Measurements from ENCODE around the gene TDRD6. TPM values are rescaled to one million over a fixed set of nuclear protein-coding genes. Genes with fewer than 3 reads are reported as not detected.
"Not testable (repeated sequence)": the region's sequence is repeated elsewhere in the genome, so short reads cannot be mapped to it uniquely, and the experiment has no call there.

TDRD6 gene, protein sequence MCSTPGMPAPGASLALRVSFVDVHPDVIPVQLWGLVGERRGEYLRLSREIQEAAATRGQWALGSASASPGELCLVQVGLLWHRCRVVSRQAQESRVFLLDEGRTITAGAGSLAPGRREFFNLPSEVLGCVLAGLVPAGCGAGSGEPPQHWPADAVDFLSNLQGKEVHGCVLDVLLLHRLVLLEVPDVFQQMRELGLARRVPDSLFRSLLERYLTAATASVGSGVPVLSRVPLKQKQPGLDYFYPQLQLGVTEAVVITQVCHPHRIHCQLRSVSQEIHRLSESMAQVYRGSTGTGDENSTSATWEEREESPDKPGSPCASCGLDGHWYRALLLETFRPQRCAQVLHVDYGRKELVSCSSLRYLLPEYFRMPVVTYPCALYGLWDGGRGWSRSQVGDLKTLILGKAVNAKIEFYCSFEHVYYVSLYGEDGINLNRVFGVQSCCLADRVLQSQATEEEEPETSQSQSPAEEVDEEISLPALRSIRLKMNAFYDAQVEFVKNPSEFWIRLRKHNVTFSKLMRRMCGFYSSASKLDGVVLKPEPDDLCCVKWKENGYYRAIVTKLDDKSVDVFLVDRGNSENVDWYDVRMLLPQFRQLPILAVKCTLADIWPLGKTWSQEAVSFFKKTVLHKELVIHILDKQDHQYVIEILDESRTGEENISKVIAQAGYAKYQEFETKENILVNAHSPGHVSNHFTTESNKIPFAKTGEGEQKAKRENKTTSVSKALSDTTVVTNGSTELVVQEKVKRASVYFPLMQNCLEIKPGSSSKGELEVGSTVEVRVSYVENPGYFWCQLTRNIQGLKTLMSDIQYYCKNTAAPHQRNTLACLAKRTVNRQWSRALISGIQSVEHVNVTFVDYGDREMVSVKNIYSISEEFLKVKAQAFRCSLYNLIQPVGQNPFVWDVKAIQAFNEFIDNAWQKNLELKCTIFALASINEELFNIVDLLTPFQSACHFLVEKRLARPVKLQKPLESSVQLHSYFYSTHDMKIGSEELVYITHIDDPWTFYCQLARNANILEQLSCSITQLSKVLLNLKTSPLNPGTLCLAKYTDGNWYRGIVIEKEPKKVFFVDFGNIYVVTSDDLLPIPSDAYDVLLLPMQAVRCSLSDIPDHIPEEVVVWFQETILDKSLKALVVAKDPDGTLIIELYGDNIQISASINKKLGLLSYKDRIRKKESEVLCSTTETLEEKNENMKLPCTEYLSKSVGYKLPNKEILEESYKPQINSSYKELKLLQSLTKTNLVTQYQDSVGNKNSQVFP (N-terminal part only)
- not detected in 2 replicates for total RNA-seq (2014; rRNA removed; shearing (Covaris generic))

DNA sequence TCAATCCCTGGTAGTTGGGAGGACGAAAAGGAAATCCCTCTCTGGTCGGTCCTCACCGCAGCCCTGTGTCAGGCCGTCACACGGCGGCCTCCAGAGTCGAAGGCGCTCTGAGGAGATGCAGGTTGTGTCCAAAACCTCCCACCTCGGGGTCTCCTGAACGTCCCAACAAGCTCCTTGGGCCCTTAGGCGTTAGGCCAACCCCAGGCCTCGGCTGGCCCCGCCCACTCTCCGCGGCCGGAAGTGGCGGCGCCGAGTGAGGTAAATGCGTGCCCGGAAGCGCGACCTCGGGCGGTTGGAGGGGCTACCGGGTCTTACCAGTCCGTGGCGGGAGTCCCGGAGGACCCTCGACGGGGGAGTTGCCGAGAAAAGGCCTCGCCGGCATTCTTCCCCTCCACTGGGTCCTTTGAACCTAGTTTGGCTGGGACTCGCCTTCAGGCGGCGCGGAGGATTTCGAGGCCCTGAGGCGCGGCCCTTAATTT lies at the start of gene TDRD6:
TDRD6 (plus strand) TSS at position 267 of the 479 bp plus-strand sequence. CDS start 244 bp downstream, outside the sequence.
- no peak for DNase-seq (ENCODE audit: low read depth)

DNA sequence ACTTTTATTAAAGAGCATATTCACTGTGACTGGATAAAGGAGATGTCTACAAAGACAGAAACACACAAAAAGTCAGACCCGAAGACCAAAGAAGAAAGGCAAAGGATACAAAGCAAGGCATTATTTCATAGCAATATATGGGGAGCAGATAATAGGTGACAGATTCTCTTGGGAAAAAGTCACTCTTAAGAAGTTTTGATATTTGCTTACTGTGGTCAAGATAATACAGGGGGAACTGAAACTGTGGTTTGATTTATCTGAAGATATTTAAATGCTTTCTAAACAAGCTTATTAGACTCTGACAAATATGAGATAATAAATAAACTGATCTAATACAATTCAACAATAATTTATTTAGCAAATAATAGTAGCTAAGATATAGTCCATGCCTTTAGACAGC lies 49.8 kb upstream of the TDRD6 start:
- DNase-seq (ENCODE audit: low read depth) = no peak

DNA sequence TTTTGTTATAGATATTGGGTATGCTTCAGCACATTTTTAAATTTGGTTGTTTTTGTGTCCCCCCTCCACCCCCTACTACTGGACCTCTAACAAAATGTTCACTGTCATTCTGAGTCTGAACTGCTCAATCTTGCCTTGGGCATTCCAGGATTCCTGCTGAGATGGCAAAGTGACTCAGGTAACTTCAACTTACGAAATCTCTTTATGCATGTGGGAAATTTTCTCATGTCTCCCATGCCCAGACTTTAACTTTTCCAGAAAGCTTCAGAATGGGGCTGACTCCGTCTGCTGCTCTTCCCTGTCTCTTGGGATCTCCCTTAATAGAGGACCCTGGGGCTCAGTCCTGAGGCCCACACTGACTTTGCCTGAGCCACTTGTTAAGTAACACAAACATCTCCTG lies 49.0 kb upstream of the TDRD6 start:
- peak; percentile 23 for DNase-seq (ENCODE audit: low read depth)

DNA sequence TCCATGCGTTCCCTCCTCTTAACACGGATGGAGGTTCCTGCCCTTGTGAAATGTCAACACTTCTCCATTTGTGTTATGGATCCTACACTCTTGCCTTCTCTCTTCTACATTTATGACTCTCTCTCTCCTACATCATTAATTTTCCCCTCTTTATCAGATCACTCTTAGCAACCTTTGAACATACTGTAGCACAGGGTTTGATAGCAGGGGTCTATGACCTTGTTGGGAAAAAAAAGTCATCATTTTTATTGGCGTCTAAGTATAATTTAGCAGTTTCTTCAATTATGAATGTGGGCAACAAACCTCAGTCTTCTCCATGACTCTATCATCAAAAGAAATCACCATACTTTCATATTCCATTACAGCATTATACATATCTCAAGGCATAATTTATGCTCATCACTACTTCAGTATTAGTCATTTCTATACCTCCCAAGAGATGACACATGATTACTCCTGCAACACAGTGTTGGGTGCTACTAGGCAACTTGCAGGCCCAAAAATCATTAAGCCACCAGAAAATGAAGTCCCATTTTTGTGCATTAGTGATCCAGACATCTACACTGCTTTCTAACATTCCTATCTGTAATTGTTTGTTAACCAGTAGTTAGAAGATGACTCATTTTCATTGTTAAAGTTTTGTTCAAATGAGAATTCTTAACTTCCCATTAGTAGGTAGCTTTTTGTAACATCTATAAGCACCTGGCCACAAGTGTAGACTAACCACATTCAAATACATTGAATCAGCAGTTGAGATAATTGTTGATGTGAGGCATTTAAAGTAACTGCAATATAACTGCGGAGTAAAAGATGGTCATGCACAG lies 44.5 kb upstream of the TDRD6 start:
- no peak for DNase-seq (ENCODE audit: low read depth)

DNA sequence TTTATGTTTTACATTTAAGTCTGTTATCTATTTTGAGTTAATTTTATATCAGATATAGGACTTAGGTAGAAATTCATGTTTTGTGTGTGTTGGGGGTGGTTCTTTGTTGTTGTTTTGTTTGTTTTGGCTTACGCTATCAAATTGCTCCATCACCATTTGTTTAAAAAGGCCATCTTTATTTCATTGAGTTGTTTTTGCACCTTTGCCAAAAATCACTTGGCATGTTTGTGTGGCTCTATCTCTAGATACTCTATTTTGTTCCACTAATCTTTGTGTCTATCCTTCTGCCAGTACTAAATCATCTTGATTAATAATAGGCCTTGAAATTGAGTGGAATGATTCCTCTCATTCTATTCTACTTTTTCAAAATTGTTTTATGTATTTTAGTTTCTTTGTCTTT lies 42.4 kb upstream of the TDRD6 start:
- DNase-seq (ENCODE audit: low read depth) = no peak

DNA sequence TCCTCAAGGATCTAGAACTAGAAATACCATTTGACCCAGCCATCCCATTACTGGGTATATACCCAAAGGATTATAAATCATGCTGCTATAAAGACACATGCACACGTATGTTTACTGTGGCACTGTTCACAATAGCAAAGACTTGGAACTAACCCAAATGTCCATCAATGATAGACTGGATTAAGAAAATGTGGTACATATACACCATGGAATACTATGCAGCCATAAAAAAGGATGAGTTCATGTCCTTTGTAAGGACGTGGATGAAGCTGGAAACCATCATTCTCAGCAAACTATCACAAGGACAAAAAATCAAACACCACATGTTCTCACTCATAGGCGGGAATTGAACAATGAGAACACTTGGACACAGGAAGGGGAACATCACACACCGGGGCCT lies 39.6 kb upstream of the TDRD6 start:
- DNase-seq (ENCODE audit: low read depth) = not testable (repeated sequence)

DNA sequence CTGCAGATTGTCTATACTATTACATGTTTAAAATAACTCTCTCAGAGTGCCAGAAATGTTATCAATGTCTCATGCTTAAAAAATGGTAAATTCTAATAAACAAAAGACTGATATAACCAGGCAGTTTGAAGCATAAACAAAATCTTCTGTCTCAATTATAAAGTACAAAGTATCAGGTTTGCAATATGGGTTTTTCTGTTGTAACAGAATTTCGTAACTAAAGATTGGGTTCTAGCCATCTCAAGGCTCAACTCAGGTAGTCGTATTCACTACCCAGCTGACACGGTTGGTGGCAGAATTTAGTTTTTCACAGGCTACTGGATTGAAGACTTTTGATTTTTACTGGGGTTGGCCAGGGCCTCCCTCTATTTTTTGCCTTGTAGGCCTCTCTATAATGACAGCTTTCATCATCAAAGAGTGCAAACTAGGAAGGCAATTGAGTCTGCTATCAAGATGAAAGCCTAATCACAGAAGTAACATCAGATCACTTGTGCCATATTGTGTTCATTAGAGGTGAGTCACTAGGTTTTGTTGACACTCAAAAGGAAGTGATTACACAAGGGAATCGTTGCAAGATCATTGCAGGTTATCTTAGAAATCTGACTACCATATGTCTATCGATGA lies 38.7 kb upstream of the TDRD6 start:
- peak; percentile 19 for DNase-seq (ENCODE audit: low read depth)

DNA sequence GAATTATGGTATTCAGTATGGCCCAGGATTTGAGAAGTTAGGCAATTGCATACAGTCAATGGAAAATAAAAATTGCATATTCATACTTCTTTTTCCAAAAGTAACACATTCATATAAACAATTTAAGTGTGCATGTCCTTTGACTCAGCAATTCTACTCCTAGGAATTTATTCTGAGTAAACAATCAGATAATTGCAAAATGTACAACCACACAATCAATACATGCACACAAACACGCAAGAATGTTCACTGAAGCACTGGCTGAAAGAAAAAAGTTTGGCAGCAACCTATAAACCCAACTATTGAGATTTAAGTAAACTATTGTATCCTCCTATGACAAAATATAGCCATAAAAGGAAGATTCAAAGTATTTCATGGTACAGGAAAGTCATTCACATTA lies 36.7 kb upstream of the TDRD6 start:
- DNase-seq (ENCODE audit: low read depth) = no peak

DNA sequence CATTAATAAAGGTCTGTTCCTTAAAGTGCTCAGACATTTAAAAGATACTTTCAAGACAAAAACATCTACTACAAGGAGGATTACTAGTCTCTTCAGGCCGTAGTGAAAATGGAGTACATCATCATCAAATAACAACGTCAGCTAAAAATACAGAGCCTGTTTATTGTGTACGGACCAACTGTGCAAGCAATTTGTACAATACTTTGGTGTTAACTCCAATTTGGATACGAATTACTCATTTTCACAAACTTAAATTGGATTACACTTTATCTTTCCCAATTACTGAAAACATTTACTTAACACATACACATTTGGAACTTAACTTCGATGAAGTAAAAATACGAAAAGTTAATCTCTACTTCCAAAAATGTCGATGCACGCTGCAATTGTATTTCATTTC lies 35.9 kb upstream of the TDRD6 start:
- DNase-seq (ENCODE audit: low read depth) = peak; percentile 5

DNA sequence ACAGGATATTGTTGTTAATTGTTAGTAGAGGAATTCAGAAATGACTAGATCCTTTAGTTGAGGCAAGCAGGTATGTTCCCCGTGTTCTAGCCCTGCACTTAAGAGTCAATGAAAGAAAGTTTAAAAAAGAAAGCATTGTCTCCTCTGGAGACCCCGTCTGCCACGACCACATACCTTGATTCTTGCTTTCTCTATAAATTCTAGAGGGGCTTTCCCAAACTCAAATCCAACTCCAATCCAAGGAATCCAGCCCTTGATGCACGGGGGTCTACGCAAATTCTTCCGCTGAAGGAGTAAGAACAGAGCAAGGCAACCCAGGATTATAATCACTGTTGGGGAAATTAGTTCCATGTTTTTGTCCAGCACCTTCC lies 35.5 kb upstream of the TDRD6 start:
- DNase-seq (ENCODE audit: low read depth) = no peak

DNA sequence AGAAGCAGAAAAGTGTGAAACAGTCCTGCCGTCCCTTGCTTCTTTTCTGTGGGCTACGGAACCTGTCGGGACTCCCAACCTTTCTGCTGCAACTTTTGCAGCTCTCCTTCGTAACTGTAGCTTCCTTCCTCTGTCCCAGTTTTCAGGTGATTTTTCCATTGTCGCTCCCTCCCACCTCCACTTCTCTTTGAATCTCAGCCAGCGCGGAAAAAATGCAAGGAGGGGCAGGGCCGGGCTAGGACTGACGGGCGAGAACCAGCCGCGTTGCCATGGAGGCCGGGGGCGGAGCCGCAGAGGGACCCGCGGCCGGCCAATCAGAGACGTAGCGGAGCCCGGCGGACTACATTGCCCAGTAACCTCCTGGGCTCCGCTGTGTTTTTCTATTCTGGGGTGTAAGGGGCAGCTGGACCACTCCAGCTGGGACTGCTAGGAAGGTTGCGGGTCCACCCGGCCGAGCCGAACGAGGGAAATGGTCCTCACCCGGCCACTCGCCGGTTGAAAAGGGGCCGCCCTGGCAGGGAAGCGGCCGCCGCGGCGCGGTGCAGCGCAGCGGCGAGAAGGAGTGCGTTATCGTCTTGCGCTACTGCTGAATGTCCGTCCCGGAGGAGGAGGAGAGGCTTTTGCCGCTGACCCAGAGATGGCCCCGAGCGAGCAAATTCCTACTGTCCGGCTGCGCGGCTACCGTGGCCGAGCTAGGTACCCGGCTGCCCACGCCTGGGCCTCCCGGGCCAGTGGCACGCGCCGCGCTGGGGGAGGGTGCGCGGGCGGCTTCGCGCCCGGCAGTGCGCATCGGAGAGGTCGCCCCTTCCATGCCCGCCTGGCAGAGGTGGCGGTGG lies 34.9 kb upstream of the TDRD6 start, which contains the start of the genes CYP39A1 and SLC25A27:
CYP39A1 (minus strand) TSS at position 216 of the 836 bp plus-strand sequence. CDS start 236 bp downstream, outside the sequence.
SLC25A27 (plus strand) TSS at position 373 of the 836 bp plus-strand sequence; CDS start at position 591, 218 bp downstream.
- DNase-seq (ENCODE audit: low read depth) = peak; percentile 97

DNA sequence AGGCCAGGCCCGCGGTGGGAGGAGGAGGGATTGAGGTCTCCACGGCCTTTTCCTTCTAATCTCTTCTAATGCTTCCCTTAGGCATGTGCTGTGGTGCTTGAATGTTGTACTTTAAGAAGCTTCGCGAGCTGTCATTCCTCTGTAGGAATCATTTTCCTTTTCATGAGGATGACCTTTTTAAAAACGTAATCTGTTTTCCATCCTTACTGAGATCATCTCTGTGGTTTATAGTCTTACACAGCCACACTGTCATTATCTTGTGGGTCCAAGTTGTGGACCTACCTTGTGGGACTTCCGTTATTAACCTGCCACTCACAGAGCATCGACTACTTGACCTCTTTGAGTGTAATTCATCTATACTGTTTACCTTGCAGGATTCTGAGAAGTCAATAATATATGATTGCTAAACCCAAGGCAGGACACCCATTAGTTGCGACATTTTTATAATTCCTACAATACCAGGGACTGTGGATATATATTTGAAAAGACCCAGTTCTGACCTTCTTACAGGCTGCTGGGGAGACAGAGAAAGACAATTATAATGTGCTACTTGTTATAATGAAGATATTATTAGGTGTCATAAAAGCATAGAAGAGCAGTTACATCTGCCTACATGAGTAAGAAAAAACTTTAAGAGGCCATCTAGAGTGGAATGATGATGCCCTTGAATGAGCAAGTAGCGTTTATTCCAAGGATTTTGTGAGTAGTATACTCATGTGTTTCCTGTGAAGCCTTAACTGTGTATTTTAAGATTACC lies 34.1 kb upstream of the TDRD6 start:
- no peak for DNase-seq (ENCODE audit: low read depth)

DNA sequence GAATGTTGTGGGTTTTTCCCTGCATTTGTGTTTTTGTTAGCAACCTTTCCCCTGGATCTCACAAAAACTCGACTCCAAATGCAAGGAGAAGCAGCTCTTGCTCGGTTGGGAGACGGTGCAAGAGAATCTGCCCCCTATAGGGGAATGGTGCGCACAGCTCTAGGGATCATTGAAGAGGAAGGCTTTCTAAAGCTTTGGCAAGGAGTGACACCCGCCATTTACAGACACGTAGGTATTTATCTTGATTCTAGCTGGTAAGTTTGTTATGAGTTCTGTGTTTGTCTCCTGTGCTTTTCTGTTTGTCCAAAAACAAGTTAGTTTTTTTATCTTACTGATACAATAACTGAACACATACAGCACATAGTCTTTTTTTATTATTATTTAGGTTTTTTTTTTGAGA lies 31.9 kb upstream of the TDRD6 start:
- peak; percentile 54 for DNase-seq (ENCODE audit: low read depth)

DNA sequence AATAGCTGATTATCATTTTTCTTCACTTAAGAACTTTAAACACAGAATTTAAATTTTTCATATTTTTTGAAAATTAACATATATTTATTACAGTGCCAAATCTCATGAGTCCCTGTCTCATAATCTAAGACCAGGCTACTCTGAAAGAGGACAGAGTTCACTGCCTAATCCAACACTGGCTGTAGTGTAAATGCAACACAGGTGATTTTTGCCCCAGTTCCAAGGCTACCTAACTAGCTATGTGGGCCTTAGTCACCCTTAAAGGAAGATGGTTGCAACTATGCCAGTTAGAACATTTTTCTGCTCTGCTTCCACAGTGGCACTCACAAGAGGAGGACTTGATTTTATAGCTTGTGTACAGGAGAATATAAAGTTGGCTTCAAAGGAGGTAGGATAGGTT lies 30.0 kb upstream of the TDRD6 start:
- DNase-seq (ENCODE audit: low read depth) = no peak

DNA sequence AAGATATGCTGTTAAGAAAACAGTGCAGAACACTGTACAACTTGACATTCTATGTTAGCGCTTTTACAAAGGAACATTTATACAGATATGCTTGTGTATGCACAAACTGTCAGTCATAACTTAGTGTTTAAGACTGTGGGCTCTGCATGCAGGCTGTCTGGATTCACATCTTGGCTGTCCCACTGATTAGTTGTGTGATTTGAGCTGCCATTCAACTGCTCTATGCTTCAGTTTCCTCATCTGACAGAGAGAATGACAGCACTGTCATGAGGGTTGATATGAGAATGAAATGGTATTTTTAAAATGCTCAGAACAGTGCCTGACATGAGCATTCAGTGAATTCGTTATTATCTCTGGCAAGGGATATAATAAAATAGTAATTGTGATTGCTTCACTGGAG lies 26.2 kb upstream of the TDRD6 start:
- DNase-seq (ENCODE audit: low read depth) = no peak

DNA sequence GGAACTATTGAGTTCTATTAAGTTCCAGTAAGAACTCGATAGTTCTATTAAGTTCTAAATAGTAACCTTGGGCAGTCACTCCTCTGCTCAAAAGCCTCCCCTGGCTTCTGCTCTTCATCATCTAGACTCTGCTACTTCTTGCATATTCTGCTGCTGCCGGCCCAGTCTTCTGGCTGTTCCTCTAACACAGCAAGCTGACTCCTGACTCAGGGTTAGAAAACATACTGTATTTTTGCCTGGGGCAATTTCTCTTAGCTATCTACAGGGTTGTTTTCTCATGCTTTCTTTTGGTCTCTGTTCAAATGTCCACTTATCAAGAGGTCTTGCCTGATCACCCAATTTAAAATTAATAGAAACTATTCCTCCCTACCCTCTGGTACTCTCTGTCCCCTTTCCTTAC lies 20.3 kb upstream of the TDRD6 start:
- DNase-seq (ENCODE audit: low read depth) = no peak

DNA sequence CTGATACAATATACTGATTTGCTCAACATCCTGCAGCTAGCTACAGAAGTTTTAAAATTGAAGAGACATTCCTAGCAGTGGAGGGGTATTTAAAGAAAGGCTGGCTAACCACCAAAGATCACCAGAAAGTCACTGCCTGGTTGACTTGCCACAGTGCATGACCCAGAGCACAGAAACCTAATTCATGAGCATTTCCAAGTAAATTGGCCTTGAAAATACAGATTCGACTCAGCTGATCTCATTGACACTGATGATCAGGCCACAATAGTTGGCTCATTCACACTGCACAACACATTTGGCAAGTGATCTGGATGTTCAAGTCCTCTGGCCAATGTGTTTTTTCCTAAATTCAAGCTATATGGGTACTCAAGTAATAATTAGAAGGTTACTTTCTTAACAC lies 13.3 kb upstream of the TDRD6 start:
- DNase-seq (ENCODE audit: low read depth) = no peak

DNA sequence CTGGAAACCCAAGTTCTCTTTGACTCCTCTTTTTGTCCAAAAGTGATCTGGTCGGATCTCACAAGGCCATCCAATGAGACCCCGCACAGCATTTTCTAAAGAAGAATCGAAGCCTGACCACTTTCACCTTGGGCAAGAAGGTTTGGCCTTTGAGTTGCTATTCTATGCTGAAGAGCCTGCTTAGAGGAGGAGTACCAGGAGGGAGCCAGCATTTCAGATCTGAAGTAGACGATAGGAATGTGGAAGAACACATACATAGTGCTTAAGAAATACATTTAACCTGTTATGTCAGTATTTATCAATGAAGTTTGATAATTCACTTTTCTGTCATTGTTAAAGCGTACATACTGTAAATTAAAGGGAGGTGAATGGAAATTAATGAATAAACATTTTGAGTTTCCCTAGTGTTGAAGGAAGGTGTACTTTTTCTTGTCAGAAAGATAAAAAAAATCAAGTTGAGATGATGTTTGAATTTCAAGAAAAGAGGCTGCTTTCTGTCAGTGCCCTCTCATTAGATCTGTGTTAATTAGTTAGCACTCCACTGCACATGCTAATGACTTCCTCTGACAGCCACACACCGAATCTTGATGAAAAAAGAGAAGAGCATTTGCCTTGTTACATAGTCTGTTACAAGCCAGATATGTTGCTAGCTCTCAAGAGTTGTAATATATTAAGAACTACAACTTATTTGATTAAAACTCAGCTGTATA lies 10.9 kb upstream of the TDRD6 start:
- no peak for DNase-seq (ENCODE audit: low read depth)

All from Daoy (cell line).